ENCODE results near the gene UBAP2L.

DNA sequence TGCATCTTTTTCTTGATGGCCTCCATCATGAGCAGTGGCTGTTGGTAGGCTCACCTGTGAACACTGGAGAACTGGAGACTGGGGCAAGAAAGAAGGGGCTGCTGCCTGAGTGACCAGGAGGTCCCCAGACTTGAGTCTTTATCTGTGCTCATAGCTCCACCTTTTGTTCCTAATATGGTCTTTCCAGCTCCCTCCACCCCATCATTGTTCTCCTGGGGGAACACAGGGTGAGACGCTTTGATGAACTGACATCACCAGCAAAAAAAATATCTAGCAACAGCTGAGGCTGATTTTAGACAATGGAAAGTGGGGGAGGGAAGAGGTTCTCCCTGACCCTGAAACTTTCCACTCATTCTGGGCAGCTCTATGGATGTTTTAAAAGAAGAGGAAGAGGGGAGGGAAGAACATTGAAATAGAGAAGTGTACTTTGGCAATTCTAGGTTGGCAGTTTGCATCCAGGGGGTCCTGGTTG lies 28.7 kb upstream of the UBAP2L start, which contains the start of gene TPM3:
- TF ChIP-seq, protein P1, sequence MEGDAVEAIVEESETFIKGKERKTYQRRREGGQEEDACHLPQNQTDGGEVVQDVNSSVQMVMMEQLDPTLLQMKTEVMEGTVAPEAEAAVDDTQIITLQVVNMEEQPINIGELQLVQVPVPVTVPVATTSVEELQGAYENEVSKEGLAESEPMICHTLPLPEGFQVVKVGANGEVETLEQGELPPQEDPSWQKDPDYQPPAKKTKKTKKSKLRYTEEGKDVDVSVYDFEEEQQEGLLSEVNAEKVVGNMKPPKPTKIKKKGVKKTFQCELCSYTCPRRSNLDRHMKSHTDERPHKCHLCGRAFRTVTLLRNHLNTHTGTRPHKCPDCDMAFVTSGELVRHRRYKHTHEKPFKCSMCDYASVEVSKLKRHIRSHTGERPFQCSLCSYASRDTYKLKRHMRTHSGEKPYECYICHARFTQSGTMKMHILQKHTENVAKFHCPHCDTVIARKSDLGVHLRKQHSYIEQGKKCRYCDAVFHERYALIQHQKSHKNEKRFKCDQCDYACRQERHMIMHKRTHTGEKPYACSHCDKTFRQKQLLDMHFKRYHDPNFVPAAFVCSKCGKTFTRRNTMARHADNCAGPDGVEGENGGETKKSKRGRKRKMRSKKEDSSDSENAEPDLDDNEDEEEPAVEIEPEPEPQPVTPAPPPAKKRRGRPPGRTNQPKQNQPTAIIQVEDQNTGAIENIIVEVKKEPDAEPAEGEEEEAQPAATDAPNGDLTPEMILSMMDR (IDR thresholded peaks at IDR 0.05): no peak
- TF ChIP-seq POLR2A (IDR thresholded peaks at IDR 0.05): no peak

Measured in sigmoid colon (tissue), 3 donors.